Spleen (tissue), 11 donors: Measurements from ENCODE around the gene SLCO4A1. TPM values are rescaled to one million over a fixed set of nuclear protein-coding genes. Genes with fewer than 3 reads are reported as not detected.
A peak's percentile ranks its signal among the peaks of the same experiment; 100 is the strongest.

Experiments used
- DNase-seq: peaks from one replicate; pipeline ENCODE4 v3.0.0-alpha.2; 2020
- H3K27ac ChIP-seq, 8 donors: fragments of 200-600 bp; sonication (generic) in 7 of 8; 1 replicate in 4 of 8; 2 replicates in 4 of 8; pipeline versions ENCODE4 v1.5.0 to v1.8.0; 2016 to 2021; ENCODE audit warnings: inconsistent platforms in 4 of 8, mild to moderate bottlenecking in 4 of 8, moderate library complexity in 1 of 8
- H3K27me3 ChIP-seq, 7 donors: fragments of 200-600 bp; sonication (generic) in 6 of 7; replicated peaks in 1 of 7; 1 replicate in 4 of 7; 2 replicates in 3 of 7; pipeline versions ENCODE4 v1.5.0 to v1.8.0; 2016 to 2021; ENCODE audit warnings: inconsistent platforms in 3 of 7, mild to moderate bottlenecking in 1 of 7
- H3K36me3 ChIP-seq, 6 donors: fragments of 200-600 bp; sonication (generic) in 5 of 6; 1 replicate in 4 of 6; 2 replicates in 2 of 6; pipeline versions ENCODE4 v1.5.0 to v1.8.0; 2016 to 2021; ENCODE audit warnings: inconsistent platforms in 2 of 6
- H3K4me1 ChIP-seq, 6 donors: fragments of 200-600 bp; sonication (generic) in 5 of 6; 1 replicate in 3 of 6; 2 replicates in 3 of 6; pipeline versions ENCODE4 v1.5.0 to v1.8.0; 2016 to 2021; ENCODE audit warnings: inconsistent platforms in 3 of 6
- H3K4me3 ChIP-seq, 8 donors: fragments of 200-600 bp; sonication (generic) in 7 of 8; 1 replicate in 4 of 8; 2 replicates in 4 of 8; pipeline versions ENCODE4 v1.5.0 to v1.8.0; 2016 to 2021; ENCODE audit warnings: inconsistent platforms in 4 of 8, mild to moderate bottlenecking in 4 of 8, moderate library complexity in 2 of 8
- H3K9me3 ChIP-seq, 8 donors: fragments of 200-600 bp; sonication (generic) in 7 of 8; 1 replicate in 4 of 8; 2 replicates in 4 of 8; pipeline versions ENCODE4 v1.5.0 to v1.8.0; 2016 to 2021; ENCODE audit warnings: inconsistent platforms in 4 of 8
- CTCF ChIP-seq, 11 experiments: fragments of 200-600 bp in 7 of 11; fragments of 450-650 bp in 4 of 11; sonication (generic) in 4 of 11; IDR thresholded peaks in 8 of 11; conservative IDR thresholded peaks in 3 of 11; 1 replicate in 7 of 11; 2 replicates in 4 of 11; pipeline versions ENCODE4 v1.4.0 to v1.8.0; 2016 to 2021; ENCODE audit warnings: antibody characterized with exemption in 11 of 11, inconsistent platforms in 4 of 11, mild to moderate bottlenecking in 1 of 11
- POLR2A ChIP-seq, 3 donors: fragments of 450-650 bp; IDR thresholded peaks; one replicate each; pipeline ENCODE4 v1.5.1; 2017; ENCODE audit warnings: antibody characterized with exemption in 3 of 3, mild to moderate bottlenecking in 1 of 3
- POLR2AphosphoS5 ChIP-seq, 3 donors: sonication (generic); formaldehyde crosslinking; IDR thresholded peaks; one replicate each; pipeline ENCODE4 v1.5.1; 2017; ENCODE audit warnings: antibody characterized with exemption in 3 of 3
- WGBS, 5 donors: extraction: QIAGEN DNeasy Blood & Tissue Kit in 3 of 5; methylation state at CpG; one replicate each; pipeline versions ENCODE4 v1.1.5 to v1.1.7; 2013 to 2018; 5-methylcytosine and 5-hydroxymethylcytosine counted together
- intact Hi-C: fragments of 100-400 bp; cut with DNase I; formaldehyde crosslinking; loops from one replicate; pipeline ENCODE4 v1.15.0; 2023; ENCODE audit warnings: low total_unique reads
- polyA plus RNA-seq, 3 donors: library from polyadenylated mRNA; stranded (reverse); fragments of 200-250 nt; gene quantifications; one replicate each; pipeline ENCODE4 v1.2.1, GENCODE V29; 2013
- total RNA-seq, 7 donors: library from RNA; depleted of rRNA in 3 of 7; stranded (reverse); fragments of >200 nt in 3 of 7; fragmentation: NEBNext Ultra II Directional in 4 of 7; extraction: Animal tissue kit (Norgen Biotek cat#: 25700) in 4 of 7; gene quantifications; one replicate each; pipeline versions ENCODE4 v1.1.0 to v1.2.1, GENCODE V29; 2016 to 2021
- donor health status: healthy with polysubstance abuse.
- donor health status: DM: no; HTN: no; CAD: no; lungs with moderate emphysema.
- donor health status: DM: no; HTN: no; CAD: no.
- donor health status: Bipolar disorder and iron deficiency.
- donor health status: healthy.
- donor health status: DM: no; HTN: no; CAD: no.
- donor health status: DM: yes; HTN: yes; CAD: no.

The SLCO4A1 gene
- total and polyA plus RNA-seq, 10 donors: 2.9 to 16.3 (median 7.0) TPM

DNA sequence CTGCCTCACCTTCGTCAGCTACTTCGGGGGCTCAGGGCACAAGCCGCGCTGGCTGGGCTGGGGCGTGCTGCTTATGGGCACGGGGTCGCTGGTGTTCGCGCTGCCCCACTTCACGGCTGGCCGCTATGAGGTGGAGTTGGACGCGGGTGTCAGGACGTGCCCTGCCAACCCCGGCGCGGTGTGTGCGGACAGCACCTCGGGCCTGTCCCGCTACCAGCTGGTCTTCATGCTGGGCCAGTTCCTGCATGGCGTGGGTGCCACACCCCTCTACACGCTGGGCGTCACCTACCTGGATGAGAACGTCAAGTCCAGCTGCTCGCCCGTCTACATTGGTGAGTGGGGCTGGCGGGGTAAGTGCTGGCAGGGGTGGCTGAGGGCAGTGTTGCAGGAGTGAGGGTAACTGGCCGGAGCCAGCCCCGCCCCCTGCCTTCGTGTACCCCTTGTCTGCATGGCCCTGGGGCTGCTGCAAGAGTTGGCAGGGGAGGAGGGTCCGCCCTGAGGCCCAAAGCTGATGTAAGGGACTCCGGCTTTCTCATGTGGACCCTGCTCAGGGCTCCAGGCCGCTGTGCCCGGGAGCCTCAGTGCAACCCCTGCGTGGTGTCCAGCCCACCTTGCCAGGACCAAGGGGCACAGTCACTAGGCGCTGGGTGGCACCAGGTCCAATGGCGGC is 14.8 kb downstream of the SLCO4A1 start:
- Histone ChIP-seq H3K27me3 (no peaks in the 10 kb centered on the region), H3K4me1 (peaks cover 8 to 51% (median 18%) of the 10 kb centered on the region in 6 donors), H3K9me3 (no peaks in the 10 kb centered on the region), H3K36me3 (peaks cover 0 to 48% (median 0%) of the 10 kb centered on the region in 6 donors), H3K27ac (no peak overlapping the region), H3K4me3 (no peak overlapping the region)
- intact Hi-C loops: no loop called here
- TF ChIP-seq POLR2AphosphoS5 (IDR thresholded peaks at IDR 0.05) (no peak), POLR2A (IDR thresholded peaks at IDR 0.05) (no peak), CTCF (IDR thresholded peaks at IDR 0.05 in 8 of 11, conservative IDR thresholded peaks at IDR 0.05 in 3 of 11) (no peak)
- WGBS, 5 donors: 92 to 97% (median 96%) methylated on average over 15 to 37 of the region's 37 CpGs
- no peak for DNase-seq

DNA sequence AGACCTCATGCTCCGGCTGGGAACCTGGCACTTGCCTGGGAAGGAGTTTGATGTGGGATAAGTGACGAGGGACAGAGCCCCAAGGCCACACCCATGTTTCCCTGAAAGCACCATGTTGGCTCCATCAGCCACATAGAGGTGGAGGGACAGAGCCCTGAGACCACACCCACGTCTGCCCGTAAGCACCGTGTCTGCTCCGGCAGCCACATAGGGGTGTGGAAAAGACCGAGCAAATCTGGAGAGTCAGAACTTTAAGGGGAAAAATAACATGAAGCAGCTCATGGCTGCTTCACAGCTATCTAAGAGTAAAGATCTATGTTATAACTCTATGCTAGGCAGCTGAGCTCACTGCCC is 15.3 kb downstream of the SLCO4A1 start:
- H3K4me3 ChIP-seq: no peak overlapping the region
- TF ChIP-seq POLR2AphosphoS5 (IDR thresholded peaks at IDR 0.05) (no peak), CTCF (IDR thresholded peaks at IDR 0.05 in 8 of 11, conservative IDR thresholded peaks at IDR 0.05 in 3 of 11) (no peak), POLR2A (IDR thresholded peaks at IDR 0.05) (no peak)
- H3K36me3 ChIP-seq: peaks cover 0 to 48% (median 0%) of the 10 kb centered on the region in 6 donors
- H3K27me3 ChIP-seq: no peaks in the 10 kb centered on the region
- peaks cover 5 to 46% (median 13%) of the 10 kb centered on the region in 6 donors for H3K4me1 ChIP-seq
- no peaks in the 10 kb centered on the region for H3K9me3 ChIP-seq
- 76 to 90% (median 89%) methylated on average over 6 to 7 of the region's 7 CpGs for WGBS, 5 donors
- intact Hi-C loops: no loop called here
- H3K27ac ChIP-seq: no peak overlapping the region
- no peak for DNase-seq

DNA sequence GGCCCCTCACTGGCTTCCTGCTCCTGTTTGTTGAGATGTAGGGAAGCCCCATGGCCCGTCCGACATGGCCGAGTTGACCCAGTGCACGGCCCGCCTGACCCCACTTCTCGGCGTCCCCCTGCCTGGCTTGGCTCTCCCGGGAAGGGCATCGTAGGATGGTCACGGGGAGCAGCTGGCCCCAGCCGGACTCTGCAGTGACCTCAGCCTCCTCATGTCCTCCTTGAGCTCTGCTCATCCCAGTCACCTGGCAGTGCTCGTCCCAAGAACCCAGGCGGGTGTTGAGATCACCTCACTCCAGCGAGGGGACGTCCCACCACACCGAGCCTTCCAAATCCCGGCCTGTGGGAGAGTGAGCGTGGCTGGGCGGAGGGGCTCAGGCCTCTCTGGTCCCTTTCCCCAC is 15.7 kb downstream of the SLCO4A1 start:
- DNase-seq: no peak
- Histone ChIP-seq H3K4me3 (no peak overlapping the region), H3K27me3 (no peaks in the 10 kb centered on the region), H3K4me1 (peaks cover 1 to 42% (median 9%) of the 10 kb centered on the region in 6 donors), H3K36me3 (peaks cover 0 to 48% (median 0%) of the 10 kb centered on the region in 6 donors), H3K27ac (no peak overlapping the region), H3K9me3 (no peaks in the 10 kb centered on the region)
- intact Hi-C loops: no loop called here
- 89 to 92% (median 91%) methylated on average over 11 to 19 of the region's 19 CpGs for WGBS, 5 donors
- TF ChIP-seq POLR2A (IDR thresholded peaks at IDR 0.05) (no peak), CTCF (IDR thresholded peaks at IDR 0.05 in 8 of 11, conservative IDR thresholded peaks at IDR 0.05 in 3 of 11) (no peak), POLR2AphosphoS5 (IDR thresholded peaks at IDR 0.05) (no peak)

- Histone ChIP-seq H3K4me1 (peaks cover 0 to 35% (median 3%) of the 10 kb centered on the region in 6 donors), H3K27me3 (no peaks in the 10 kb centered on the region), H3K36me3 (peaks cover 0 to 48% (median 0%) of the 10 kb centered on the region in 6 donors), H3K9me3 (no peaks in the 10 kb centered on the region), H3K4me3 (no peak overlapping the region), H3K27ac (peak overlapping the region in 4 of 8 donors; percentile 27 to 53 (median 42))
- no peak for DNase-seq
- 82 to 89% (median 87%) methylated on average over 16 to 25 of the region's 25 CpGs for WGBS, 5 donors
- intact Hi-C loops: no loop called here
- no peak for TF ChIP-seq POLR2A (IDR thresholded peaks at IDR 0.05)
- TF ChIP-seq POLR2AphosphoS5 (IDR thresholded peaks at IDR 0.05): peak in 1 of 3 donors; percentile 17
Measured at GRCh38 chr20:62658593-62659178, 16.4 kb downstream of the SLCO4A1 start.
